ENCODE measurements around the gene RB1.

GRCh38 chr13:48377857-48378256, 74.3 kb downstream of the RB1 start:
- TF ChIP-seq CTCF (IDR thresholded peaks at IDR 0.05) (no peak), POLR2A (IDR thresholded peaks at IDR 0.05) (no peak)

Data from esophagus squamous epithelium (tissue), 4 donors.